RPMI8226 (cell line): ENCODE results near the gene MSANTD4.
"Not testable (repeated sequence)": the region's sequence is repeated elsewhere in the genome, so short reads cannot be mapped to it uniquely, and the experiment has no call there.

Experiments
- DNase-seq: peaks from one replicate; pipeline ENCODE4 v3.0.0-alpha.2; 2015

MSANTD4 gene

GRCh38 chr11:106021967-106022794 is at the start of gene MSANTD4:
MSANTD4 (minus strand) TSS chr11:106022240; CDS start chr11:106010917, 11,323 bp downstream.
- peak; percentile 100 for DNase-seq

GRCh38 chr11:106070606-106071005 is 48.6 kb upstream of the MSANTD4 start:
- DNase-seq = no peak

GRCh38 chr11:106063009-106063408 is 41.0 kb upstream of the MSANTD4 start:
- no peak for DNase-seq

- no peak for DNase-seq
These were observed 40.2 kb upstream of the MSANTD4 start for GRCh38 chr11:106061954-106062949.

GRCh38 chr11:106061249-106061784 is 39.3 kb upstream of the MSANTD4 start:
- DNase-seq = no peak

- no peak for DNase-seq
These were observed 37.6 kb upstream of the MSANTD4 start for GRCh38 chr11:106059617-106060016.

GRCh38 chr11:106058377-106058776 is 36.3 kb upstream of the MSANTD4 start:
- DNase-seq = not testable (repeated sequence)

GRCh38 chr11:106051103-106051502 is 29.1 kb upstream of the MSANTD4 start:
- DNase-seq = no peak

- no peak for DNase-seq
These were observed 27.9 kb upstream of the MSANTD4 start for GRCh38 chr11:106049727-106050476.

- DNase-seq = no peak
These were observed 25.6 kb upstream of the MSANTD4 start for GRCh38 chr11:106047631-106048030.

- DNase-seq = no peak
These were observed 21.5 kb upstream of the MSANTD4 start for GRCh38 chr11:106043540-106043939.

GRCh38 chr11:106032861-106033260 is 10.8 kb upstream of the MSANTD4 start:
- DNase-seq = no peak

GRCh38 chr11:106031936-106032335 is 9.9 kb upstream of the MSANTD4 start:
- no peak for DNase-seq

- DNase-seq = no peak
These were observed 9.3 kb upstream of the MSANTD4 start for GRCh38 chr11:106031202-106031810.

GRCh38 chr11:106030609-106031008 is 8.6 kb upstream of the MSANTD4 start:
- no peak for DNase-seq

- DNase-seq = no peak
These were observed 795 bp upstream of the MSANTD4 start for GRCh38 chr11:106022795-106023275.

GRCh38 chr11:106021181-106021966 is 666 bp downstream of the MSANTD4 start:
- DNase-seq = no peak

GRCh38 chr11:106017093-106017492 is 4.9 kb downstream of the MSANTD4 start:
- no peak for DNase-seq

GRCh38 chr11:106015066-106015465 is 7.0 kb downstream of the MSANTD4 start:
- DNase-seq = no peak

- DNase-seq = no peak
These were observed 7.4 kb downstream of the MSANTD4 start for GRCh38 chr11:106014620-106015019.

- DNase-seq = no peak
These were observed 8.0 kb downstream of the MSANTD4 start for GRCh38 chr11:106014035-106014434.
